Forelimb muscle (tissue), 1 donor: Measurements from ENCODE around the gene TJP2. TPM values are rescaled to one million over a fixed set of nuclear protein-coding genes. Genes with fewer than 3 reads are reported as not detected.

Source experiments
- polyA plus RNA-seq: library from polyadenylated mRNA; unstranded; fragments of 120-200 nt; gene quantifications from one replicate; pipeline ENCODE4 v1.2.1, GENCODE V29; 2013; ENCODE audit not compliant: insufficient read length

Gene TJP2
- polyA plus RNA-seq, 1 donor: 9.7 TPM

Other genes starting within 250 kb of the TJP2 start
- gene PRKACG, start 160.2 kb upstream of the TJP2 start, polyA plus RNA-seq: 0.11 TPM
- 11.5 TPM for gene FXN, start 138.5 kb upstream of the TJP2 start, polyA plus RNA-seq
- gene ENTREP1, start 150.9 kb downstream of the TJP2 start, polyA plus RNA-seq: 41.9 TPM